Femur (tissue), 1 donor: Measurements from ENCODE around the gene PRR12.

Experiments used
- DNase-seq: peaks from one replicate; pipeline ENCODE4 v3.0.0-alpha.2; 2017

Gene PRR12

GRCh38 chr19:49566302-49566701 is 24.7 kb upstream of the PRR12 start:
- DNase-seq: no peak

GRCh38 chr19:49567861-49568441 is 23.0 kb upstream of the PRR12 start:
- peak; percentile 44 for DNase-seq

DNA sequence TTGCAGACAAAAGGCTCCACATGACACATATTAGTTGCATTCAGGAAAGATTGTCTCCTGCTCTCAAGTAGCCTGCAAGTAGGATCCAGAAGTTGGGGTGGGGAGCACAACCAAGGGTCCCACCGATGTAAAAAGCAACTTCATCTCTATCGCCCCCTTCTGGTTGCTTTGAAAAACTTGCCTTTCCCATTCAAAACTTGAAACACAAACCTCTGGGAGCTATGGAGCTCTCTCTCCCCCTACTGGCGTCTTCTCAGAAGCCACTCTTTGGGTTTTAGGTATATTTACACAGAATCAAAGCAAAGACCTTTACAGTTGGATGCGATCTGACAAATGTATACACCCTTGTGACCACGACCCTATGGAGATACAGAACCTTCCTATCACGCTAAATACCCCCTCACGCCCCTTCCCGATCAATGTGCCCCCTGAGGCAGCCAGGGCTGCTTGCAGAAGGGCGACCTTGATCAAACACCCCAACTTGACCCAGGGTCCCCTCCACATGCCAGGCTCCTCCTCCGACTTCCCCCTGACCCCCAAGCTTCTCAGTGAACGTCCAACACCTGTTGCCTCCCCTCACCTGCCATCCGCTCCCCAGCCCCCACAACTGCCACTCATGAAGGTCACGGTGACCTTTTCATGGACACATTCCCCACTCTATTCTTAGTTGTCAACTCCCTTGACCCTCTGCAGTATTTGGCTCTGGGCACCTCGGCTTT is 20.7 kb upstream of the PRR12 start:
- peak; percentile 78 for DNase-seq

GRCh38 chr19:49570997-49571676 is 19.8 kb upstream of the PRR12 start:
- DNase-seq: peak; percentile 46

- DNase-seq: no peak
Measured at GRCh38 chr19:49573009-49573408, 18.0 kb upstream of the PRR12 start.

DNA sequence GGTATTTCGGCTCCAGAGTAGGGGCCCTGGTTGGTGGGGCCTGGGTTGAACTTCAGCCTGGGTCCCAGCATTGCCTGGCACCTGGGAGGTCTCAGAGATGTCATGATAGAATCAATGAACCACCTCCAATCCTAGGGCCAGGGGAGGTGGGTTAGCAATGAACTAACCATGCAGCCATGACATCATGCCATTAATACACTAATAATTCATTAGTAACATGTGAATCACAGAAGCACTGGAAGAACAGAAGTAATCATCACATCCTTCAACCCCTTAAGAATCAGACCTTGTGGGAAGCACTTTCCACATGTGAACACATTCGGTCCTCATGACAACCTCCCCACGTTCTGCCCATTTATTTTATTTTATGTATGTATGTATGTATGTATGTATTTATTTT is 17.6 kb upstream of the PRR12 start:
- no peak for DNase-seq

- no peak for DNase-seq
Measured at GRCh38 chr19:49574206-49574755, 16.7 kb upstream of the PRR12 start.

DNA sequence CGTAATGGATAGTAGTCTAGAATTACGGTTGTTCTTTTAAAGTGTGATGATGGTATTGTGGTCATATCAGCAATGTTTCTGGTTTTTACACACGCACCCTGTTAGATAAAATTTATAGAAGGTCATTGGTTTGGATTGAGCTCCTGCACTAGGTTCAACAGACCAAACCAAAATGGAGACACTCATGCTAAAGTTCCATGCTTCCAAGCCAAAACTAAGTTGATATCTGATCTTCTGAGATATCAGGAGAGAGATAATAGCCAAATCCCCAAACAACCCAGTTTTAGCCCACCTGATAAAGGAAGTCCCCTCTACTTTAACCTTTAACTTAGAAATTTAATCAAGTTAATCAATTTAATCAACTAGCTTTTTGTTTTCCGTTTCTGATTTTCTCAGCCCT is 11.8 kb upstream of the PRR12 start:
- DNase-seq: no peak

- no peak for DNase-seq
Measured at GRCh38 chr19:49579947-49580263, 11.1 kb upstream of the PRR12 start.

DNA sequence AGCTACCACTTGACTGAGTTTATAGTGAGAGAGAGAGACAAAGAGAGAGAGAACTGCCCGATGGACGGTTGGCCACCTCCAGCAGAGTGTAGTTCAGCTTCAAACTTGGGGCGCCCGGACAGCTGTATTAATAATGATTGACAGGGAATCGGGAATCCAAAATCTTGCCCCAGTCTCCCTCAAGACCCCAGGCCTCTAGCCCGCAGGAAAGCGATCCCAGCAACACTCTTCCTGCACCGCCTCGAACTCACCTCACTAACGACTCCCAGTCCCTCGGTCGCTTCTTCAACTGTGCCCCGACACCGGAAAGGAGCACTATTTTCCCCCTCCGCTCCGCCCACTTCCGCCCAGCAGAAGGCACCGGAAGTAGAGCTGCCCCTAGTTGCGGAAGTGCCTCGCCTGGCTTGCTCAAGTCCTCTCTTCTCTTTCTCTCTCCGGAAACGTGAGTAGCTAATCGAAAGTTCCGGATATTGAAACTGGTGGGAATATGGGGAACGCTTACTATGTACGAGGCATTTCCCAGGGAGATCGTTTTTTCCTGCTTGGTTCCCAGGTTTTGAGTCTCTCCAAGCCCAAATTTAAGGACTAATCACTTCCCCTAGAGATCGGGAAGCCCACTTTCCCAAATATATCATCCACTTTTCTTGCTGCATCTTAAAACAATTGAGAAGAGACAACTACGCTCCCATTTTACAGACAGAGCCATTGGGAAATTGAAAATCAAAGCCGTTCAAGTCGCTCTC is 10.5 kb upstream of the PRR12 start, which contains the start of gene NOSIP:
NOSIP (minus strand) TSS at position 293 of the 743 bp plus-strand sequence. CDS start 19,865 bp downstream, outside the sequence.
- DNase-seq: peak; percentile 97

GRCh38 chr19:49581007-49581508 is 9.9 kb upstream of the PRR12 start, which contains the start of gene PRRG2:
Gene PRRG2 (plus strand): TSS chr19:49581316. CDS start chr19:49583220, 1,904 bp downstream.
- DNase-seq: peak; percentile 38

GRCh38 chr19:49583239-49583638 is 7.7 kb upstream of the PRR12 start:
- no peak for DNase-seq

DNA sequence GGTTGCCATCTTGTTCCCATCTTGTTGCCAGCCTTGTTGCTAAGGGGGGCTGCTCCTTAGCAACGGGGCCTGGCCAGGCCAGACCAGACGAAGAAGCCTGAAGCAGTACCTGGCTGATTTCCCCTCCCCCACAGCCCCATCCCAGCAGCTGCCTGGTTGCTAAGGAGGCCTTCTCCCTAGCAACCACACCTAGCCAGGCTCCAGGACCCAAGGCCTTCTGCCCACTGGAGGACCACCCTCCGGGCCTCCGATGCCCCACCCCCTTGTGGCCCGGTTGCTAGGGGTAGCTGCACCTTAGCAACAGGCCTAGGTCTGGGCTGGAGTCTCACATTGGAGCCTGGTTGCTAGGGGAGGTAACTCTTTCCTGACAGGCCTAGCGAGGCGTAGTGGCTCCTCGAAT is 6.0 kb upstream of the PRR12 start:
- DNase-seq: no peak

GRCh38 chr19:49587227-49587626 is 3.8 kb upstream of the PRR12 start:
- no peak for DNase-seq

DNA sequence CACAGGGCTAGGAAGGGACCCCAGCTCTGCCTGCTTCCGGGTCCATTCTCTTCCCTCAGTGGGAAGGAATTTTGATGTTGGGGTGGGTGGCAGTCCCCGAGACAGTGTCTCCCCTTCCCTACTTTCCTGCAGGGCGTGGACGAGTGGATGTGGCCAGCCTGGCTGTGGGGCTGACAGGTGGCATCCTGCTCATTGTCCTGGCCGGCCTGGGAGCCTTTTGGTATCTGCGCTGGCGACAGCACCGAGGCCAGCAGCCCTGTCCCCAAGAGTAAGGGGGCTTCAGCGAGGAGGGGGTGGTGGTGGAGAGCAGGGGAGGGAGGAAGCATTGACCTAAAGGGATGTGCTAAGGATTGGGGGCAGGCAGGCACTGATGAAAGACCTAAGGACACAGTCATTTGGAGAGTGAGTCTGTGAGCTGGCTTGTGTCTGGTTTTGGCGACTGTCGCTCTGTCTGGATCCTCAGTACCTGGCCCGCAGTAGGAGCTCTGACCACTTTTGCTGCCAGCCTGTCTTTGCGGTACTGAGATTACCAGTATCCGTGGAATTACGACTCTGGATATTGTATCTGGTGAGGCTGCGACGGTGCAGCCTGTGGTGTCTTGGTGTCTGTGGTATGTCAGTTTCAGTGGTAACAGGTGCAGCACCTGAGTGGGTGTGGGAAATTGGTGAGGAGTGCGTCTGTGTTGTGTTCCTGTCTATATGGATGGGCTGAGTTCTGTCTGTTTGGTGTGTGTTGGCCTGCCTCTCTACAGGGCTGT is 2.4 kb upstream of the PRR12 start:
- DNase-seq: no peak

- DNase-seq: peak; percentile 24
Measured at GRCh38 chr19:49589502-49589905, 1.5 kb upstream of the PRR12 start.

DNA sequence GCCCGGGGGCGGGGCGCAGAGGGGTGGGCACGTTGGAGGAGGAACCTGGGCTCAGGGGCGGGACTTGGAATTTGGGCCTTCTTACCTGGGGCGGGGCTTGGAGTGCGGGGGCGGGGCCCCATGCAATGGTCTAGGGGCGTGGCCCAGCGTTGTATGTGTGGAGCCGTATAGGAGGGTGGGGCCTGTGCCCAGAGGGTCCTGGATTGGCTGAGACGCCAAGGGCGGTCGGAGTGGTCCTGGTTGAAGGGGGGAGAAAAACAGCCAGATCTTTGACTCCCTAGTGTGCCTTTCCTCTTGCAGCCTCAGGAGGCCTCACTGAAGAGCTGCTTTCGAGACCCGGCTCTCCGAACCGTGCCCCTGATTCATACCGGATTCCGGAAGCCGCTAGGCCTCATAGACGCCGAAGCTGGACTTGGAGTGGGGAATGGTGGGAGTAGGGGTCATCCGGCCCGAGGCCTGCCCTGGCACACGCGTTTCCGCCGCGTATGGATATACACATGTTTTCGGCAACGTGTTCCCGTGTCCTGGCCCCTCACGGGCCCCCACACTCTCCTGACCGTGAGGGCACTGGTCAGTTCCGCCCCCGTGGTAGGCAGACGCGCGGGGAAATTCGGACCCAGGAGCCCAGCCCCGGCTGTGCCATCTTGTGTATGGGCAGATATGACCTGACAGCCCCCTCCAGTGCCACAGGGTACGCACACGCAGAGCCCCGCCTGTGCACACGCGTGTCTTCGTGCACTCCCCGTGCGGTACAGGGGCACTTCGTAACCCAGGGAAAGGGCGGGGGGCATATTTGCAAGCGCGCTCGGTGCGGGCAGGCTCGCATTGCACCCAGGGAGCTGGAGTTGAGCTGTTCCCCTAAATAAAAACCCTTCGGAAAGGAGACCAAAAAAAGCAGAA is 661 bp upstream of the PRR12 start:
- DNase-seq: peak; percentile 96

GRCh38 chr19:49591731-49592485 is 926 bp downstream of the PRR12 start:
- DNase-seq: peak; percentile 66

DNA sequence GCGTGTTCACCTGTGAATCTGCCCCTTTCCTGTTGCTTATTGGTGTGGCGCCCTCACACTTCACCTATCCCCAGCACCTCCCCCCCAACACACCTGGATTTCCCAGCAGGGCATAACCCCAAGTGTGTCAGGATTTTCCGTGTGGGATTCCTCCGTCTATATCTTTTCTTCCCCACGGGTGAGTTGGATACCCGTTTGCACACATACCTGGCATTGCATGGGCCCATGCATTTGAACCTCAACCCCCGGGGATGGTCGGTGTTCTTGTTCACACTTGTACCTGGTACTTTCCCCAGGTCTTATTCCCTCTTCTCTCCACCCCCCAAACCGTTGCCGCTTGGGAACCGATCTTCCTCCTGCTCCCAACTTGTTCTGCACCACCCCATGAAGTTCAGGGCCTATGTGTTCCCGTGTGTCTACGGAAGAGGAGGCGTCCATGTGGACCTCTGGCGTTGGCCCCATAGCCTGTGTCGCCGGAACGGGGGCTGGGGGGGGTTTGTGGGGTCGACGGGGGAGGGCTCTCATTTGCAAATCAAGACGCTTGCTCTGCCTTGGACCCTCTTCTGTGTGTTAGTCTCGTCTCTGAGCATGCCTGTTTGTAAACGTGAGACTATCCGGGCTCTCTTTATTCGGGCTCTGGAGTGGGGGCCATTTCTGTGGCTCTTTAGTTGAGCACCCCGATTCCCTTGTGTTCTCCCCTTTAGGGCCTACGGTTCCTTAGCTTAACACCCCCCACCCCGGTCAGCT is 1.7 kb downstream of the PRR12 start:
- no peak for DNase-seq
